ENCODE data around the gene CDK5R2.

- TF ChIP-seq CTCF (conservative IDR thresholded peaks at IDR 0.05): no peak
- TF ChIP-seq EZH2 (IDR thresholded peaks at IDR 0.05; ENCODE audit: low read depth): no peak
Observed at GRCh38 chr2:218927876-218928275, 31.6 kb upstream of the CDK5R2 start.
